Epithelial cell of esophagus (primary cell): ENCODE measurements around the gene ATP1A1.

Experiments used
- DNase-seq: peaks from one replicate; pipeline ENCODE4 v3.0.0; 2010; ENCODE audit warnings: low read depth
- H3K4me3 ChIP-seq: 2 replicates; pipeline ENCODE4 v1.5.1; 2011; ENCODE audit warnings: mild to moderate bottlenecking, low read length, control low read depth
- TF ChIP-seq, protein P1 (sequence below): IDR thresholded peaks from 2 replicates; pipeline ENCODE4 v1.5.1; 2011; ENCODE audit warnings: low read depth, mild to moderate bottlenecking, low read length, control low read depth, inconsistent platforms; ENCODE audit not compliant: insufficient read depth; ENCODE audit errors: missing control alignments

ATP1A1 gene

DNA sequence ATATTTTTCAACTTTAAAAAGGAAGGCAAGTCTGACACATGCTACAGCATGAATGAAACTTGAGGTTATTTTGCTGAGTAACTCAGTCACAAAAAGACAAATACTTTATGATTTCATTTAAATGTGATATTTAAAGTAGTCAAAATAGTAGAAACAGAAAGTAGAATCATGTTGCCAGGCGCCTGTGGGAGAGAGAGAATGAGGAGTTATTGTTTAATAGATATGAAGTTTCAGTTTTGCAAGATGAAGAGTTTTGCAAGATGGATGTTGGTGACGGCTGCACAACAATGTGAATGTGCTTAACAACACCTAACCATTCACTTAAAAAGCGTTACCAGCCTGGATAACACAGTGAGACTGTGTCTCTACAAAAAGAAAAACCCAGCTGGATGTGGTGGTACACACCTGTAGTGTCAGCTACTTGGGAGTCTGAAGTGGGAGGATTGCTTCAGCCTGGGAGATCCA lies 20.7 kb upstream of the ATP1A1 start:
- peak; percentile 41 for DNase-seq
- TF ChIP-seq, protein P1, sequence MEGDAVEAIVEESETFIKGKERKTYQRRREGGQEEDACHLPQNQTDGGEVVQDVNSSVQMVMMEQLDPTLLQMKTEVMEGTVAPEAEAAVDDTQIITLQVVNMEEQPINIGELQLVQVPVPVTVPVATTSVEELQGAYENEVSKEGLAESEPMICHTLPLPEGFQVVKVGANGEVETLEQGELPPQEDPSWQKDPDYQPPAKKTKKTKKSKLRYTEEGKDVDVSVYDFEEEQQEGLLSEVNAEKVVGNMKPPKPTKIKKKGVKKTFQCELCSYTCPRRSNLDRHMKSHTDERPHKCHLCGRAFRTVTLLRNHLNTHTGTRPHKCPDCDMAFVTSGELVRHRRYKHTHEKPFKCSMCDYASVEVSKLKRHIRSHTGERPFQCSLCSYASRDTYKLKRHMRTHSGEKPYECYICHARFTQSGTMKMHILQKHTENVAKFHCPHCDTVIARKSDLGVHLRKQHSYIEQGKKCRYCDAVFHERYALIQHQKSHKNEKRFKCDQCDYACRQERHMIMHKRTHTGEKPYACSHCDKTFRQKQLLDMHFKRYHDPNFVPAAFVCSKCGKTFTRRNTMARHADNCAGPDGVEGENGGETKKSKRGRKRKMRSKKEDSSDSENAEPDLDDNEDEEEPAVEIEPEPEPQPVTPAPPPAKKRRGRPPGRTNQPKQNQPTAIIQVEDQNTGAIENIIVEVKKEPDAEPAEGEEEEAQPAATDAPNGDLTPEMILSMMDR: no peak
- no peak overlapping the region for H3K4me3 ChIP-seq

DNA sequence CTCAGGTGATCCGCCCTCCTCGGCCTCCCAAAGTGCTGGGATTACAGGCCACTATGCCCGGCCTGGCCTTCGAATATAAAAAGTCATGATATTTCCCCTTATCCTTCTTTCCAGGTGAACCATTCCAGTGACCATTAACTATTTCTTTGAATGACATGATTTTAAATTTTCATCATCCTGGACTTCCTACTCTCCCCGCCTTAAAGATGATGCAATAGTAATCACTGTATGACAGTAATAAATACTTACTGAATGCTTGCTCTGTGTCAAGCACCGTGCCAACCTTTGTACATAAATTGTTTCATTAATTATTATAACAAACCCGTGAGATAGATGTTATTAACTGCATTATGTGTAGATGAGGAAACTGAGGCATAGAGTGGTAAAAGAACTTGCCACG lies 19.9 kb upstream of the ATP1A1 start:
- H3K4me3 ChIP-seq: no peak overlapping the region
- DNase-seq: peak; percentile 16
- TF ChIP-seq, protein P1: no peak

DNA sequence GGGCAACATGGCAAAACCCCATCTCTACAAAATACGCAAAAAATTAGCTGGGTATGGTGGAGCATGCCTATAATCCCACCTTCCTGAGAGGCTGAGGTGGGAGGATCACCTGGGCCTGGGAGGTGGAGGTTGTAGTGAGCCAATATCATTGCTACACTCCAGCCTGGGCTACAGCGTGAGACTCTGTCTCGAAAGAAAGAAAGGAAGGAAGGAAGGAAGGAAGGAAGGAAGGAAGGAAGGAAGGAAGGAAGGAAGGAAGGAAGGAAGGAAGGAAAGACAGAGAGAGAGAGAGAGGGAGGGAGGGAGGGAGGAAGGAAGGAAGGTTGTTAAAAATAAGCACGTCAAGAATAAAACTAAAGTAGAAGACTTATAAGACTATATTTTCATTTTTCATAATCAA lies 17.0 kb upstream of the ATP1A1 start:
- no peak for DNase-seq
- TF ChIP-seq, protein P1: no peak
- no peak overlapping the region for H3K4me3 ChIP-seq

DNA sequence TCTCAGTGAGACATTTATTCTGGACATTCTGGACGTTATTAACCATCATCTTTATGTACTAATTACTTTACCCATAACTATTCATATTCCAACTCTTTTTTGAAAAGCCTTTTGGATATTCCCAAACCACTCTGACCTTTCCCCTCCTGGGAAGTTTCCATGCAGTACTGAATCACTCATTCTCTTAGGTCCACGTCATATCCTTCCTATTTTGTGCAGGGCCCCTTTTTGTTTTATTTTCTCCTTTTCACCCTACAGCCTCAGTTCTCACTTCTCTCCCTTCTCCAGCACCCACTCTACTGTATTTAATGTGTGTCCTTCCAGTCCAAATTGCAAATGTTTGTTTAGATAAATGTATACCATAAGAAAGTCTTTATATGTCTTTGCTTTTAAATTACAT lies 16.4 kb upstream of the ATP1A1 start:
- peak; percentile 46 for DNase-seq
- TF ChIP-seq, protein P1: no peak
- no peak overlapping the region for H3K4me3 ChIP-seq

DNA sequence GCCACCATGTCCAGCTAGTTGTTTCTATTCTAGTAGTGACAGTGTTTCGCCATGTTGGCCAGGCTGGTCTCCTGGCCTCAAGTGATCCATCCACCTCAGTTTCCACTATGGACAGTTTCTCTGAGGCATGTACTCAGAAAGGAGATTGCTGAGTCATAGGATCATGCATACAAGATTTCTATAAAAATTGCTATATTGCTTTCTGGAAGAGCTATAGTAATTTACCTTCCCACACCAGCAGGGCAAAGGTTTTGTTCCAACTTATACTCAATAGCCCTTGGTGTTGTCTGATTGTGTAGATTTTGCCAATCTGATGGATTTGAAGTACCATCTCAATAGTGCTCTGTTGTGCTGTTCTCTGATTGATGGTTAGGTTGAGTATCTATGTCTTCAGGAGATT lies 15.6 kb upstream of the ATP1A1 start:
- no peak overlapping the region for H3K4me3 ChIP-seq
- DNase-seq: no peak
- TF ChIP-seq, protein P1: no peak

DNA sequence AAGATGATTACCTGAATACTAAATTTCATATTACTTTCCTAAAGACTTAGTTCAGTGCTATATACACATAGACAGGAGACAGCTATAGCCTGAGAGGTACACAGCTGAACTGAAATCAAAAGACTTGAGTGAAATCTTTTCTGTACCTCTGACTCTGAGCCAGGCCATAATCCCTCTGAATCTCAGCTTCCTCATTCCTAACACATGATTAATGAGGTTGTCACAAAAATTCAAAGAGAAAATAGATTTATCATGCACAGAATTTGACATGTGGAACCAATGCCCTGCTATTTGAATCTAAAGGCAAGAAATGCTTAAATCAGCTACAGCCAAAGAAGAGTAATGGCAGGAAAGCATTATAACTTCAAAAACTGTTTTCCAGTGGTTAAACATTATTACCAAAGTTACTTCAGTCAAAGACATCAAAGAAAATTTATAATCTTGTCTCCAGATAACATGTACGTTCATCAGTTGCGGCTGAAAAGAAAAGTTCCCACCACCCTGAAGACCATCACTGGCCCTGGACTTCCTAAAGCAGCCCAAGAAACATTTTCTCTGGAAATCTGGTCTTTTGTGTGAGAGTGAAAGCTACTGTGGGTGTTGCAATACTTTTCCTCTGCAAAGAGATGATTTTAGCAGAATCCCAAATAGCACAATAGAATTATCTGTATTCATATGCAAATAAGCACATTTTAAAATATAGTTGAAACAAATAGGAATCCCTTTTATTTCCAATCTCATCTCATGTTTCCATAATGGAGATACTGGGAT lies 13.8 kb upstream of the ATP1A1 start:
- TF ChIP-seq, protein P1: no peak
- H3K4me3 ChIP-seq: no peak overlapping the region
- peak; percentile 73 for DNase-seq

DNA sequence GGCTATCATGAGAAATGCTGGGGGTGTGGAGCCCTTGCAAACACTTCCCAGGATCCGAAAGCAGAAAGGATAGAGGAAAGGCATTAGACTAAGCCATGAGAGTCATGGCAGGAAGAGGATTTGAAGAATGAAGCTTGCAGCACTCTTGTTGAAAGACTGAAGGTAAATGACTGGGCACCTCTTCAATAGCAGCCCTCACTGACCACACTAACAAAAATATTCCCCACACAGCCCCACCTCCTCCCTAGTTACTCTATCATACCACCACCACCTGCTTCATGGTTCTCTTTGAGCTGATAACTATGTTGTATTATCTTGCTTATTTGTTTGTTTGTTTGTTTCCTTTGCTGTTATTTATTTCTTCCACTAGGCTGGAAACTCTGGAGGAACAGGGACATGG lies 13.2 kb upstream of the ATP1A1 start:
- no peak for DNase-seq
- no peak overlapping the region for H3K4me3 ChIP-seq
- TF ChIP-seq, protein P1: no peak
